IPS DF 4.7 (cell line): ENCODE measurements around the gene ISG15.

Experiments used
- DNase-seq: peaks from one replicate; pipeline ENCODE4 v3.0.0-alpha.2; 2013; ENCODE audit warnings: low spot score; ENCODE audit errors: extremely low read depth

ISG15 gene

GRCh38 chr1:1013105-1013921, at the start of gene ISG15:
Gene ISG15, plus strand, starts transcription at chr1:1013497. Its CDS starts 77 bp downstream, at chr1:1013574.
- DNase-seq = no peak

GRCh38 chr1:963746-964525, 49.4 kb upstream of the ISG15 start:
- no peak for DNase-seq

GRCh38 chr1:964691-965525, 48.4 kb upstream of the ISG15 start:
- no peak for DNase-seq

- no peak for DNase-seq
Observed at GRCh38 chr1:965526-966134, 47.7 kb upstream of the ISG15 start.

- DNase-seq = no peak
Observed at GRCh38 chr1:966135-966703, 47.1 kb upstream of the ISG15 start, which contains the start of gene PLEKHN1. Gene PLEKHN1, plus strand, starts transcription at chr1:966482. Its CDS starts 50 bp downstream, at chr1:966532.

GRCh38 chr1:966704-967300, 46.5 kb upstream of the ISG15 start:
- no peak for DNase-seq

GRCh38 chr1:967466-968343, 45.6 kb upstream of the ISG15 start:
- DNase-seq = no peak

- no peak for DNase-seq
Observed at GRCh38 chr1:969260-969855, 43.9 kb upstream of the ISG15 start.

- no peak for DNase-seq
Observed at GRCh38 chr1:970242-970972, 42.9 kb upstream of the ISG15 start.

GRCh38 chr1:970973-971730, 42.1 kb upstream of the ISG15 start:
- no peak for DNase-seq

- DNase-seq = no peak
Observed at GRCh38 chr1:971751-972506, 41.4 kb upstream of the ISG15 start.

GRCh38 chr1:972726-973458, 40.4 kb upstream of the ISG15 start:
- DNase-seq = no peak

- no peak for DNase-seq
Observed at GRCh38 chr1:973459-974292, 39.6 kb upstream of the ISG15 start.

GRCh38 chr1:974293-974640, 39.0 kb upstream of the ISG15 start:
- DNase-seq = no peak

GRCh38 chr1:974687-975328, 38.5 kb upstream of the ISG15 start:
- DNase-seq = no peak
